Measurements from ENCODE around the gene TESK2.

The TESK2 gene

GRCh38 chr1:45490626-45491486 is at the start of gene TESK2:
TSS of gene TESK2 (minus strand) at chr1:45491163. CDS start at chr1:45457785, 33,378 bp downstream.
- Histone ChIP-seq H3K27me3 (ENCODE audit: insufficient read depth, low read length, poor library complexity) (no peaks in the 10 kb centered on the region), H2AFZ (ENCODE audit: low read depth, low read length) (peak within 1 kb of the TSS; percentile 94), H3K9me3 (ENCODE audit: insufficient read depth, low read length, severe bottlenecking) (no peaks in the 10 kb centered on the region), H3K9ac (ENCODE audit: low read depth, low read length) (peak within 1 kb of the TSS; percentile 66), H3K79me2 (ENCODE audit: insufficient read depth, low read length) (no peaks in the 10 kb centered on the region), H3K27ac (ENCODE audit: low read length) (peak within 1 kb of the TSS; percentile 60), H4K20me1 (ENCODE audit: insufficient read depth, low read length) (no peaks in the 10 kb centered on the region; the same call in 1 of the 2 replicates), H3K36me3 (ENCODE audit: insufficient read depth, low read length) (no peaks in the 10 kb centered on the region), H3K4me3 (ENCODE audit: low read depth in 1 of 2, low read length in 2 of 2) (peak within 1 kb of the TSS; percentile 61 to 94), H3K4me1 (ENCODE audit: insufficient read depth, low read length) (peaks cover 26% of the 10 kb centered on the region), H3K4me2 (ENCODE audit: insufficient read depth, low read length) (peak within 1 kb of the TSS; percentile 99)
- DNase-seq (peak; percentile 98), ATAC-seq (ENCODE audit: insufficient read depth, low read depth) (peak; percentile 95)
- TF ChIP-seq, protein P1, sequence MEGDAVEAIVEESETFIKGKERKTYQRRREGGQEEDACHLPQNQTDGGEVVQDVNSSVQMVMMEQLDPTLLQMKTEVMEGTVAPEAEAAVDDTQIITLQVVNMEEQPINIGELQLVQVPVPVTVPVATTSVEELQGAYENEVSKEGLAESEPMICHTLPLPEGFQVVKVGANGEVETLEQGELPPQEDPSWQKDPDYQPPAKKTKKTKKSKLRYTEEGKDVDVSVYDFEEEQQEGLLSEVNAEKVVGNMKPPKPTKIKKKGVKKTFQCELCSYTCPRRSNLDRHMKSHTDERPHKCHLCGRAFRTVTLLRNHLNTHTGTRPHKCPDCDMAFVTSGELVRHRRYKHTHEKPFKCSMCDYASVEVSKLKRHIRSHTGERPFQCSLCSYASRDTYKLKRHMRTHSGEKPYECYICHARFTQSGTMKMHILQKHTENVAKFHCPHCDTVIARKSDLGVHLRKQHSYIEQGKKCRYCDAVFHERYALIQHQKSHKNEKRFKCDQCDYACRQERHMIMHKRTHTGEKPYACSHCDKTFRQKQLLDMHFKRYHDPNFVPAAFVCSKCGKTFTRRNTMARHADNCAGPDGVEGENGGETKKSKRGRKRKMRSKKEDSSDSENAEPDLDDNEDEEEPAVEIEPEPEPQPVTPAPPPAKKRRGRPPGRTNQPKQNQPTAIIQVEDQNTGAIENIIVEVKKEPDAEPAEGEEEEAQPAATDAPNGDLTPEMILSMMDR (IDR thresholded peaks at IDR 0.05; ENCODE audit: borderline replicate concordance, extremely low read depth, low read length, poor library complexity, severe bottlenecking), result peak; percentile 13
- TF ChIP-seq EZH2 (IDR thresholded peaks at IDR 0.05; ENCODE audit: borderline replicate concordance, low read depth, low read length, severe bottlenecking), result no peak

DNA sequence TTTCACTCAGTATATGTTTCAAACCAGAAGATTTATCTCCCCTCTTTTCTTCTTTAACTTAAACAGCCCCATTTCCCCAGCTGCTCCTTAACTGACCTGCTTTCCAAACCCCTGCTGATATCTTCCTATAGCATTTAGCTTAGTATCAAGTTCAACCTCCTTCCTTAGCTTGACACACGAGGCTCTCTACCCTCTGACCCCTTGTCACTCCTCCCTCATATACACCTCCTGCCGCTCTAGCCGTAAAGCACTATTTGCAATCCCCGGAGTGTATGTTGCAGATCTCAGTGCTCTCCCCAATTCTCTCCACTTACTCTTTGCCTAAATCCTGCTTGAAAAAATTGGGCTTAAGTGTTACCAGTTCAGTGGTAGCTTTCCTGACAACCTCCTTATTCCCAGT is 45.9 kb upstream of the TESK2 start:
- Histone ChIP-seq H3K9ac (ENCODE audit: low read depth, low read length) (no peak overlapping the region), H3K4me1 (ENCODE audit: insufficient read depth, low read length) (no peaks in the 10 kb centered on the region), H4K20me1 (ENCODE audit: insufficient read depth, low read length) (no peaks in the 10 kb centered on the region), H3K27ac (ENCODE audit: low read length) (no peak overlapping the region), H3K27me3 (ENCODE audit: insufficient read depth, low read length, poor library complexity) (no peaks in the 10 kb centered on the region), H3K36me3 (ENCODE audit: insufficient read depth, low read length) (no peaks in the 10 kb centered on the region), H3K4me2 (ENCODE audit: insufficient read depth, low read length) (no peak overlapping the region), H3K9me3 (ENCODE audit: insufficient read depth, low read length, severe bottlenecking) (no peaks in the 10 kb centered on the region), H3K4me3 (ENCODE audit: low read depth in 1 of 2, low read length in 2 of 2) (no peak overlapping the region), H2AFZ (ENCODE audit: low read depth, low read length) (no peak overlapping the region), H3K79me2 (ENCODE audit: insufficient read depth, low read length) (no peaks in the 10 kb centered on the region)
- no peak for ATAC-seq (ENCODE audit: insufficient read depth, low read depth)
- DNase-seq, result no peak
- TF ChIP-seq EZH2 (IDR thresholded peaks at IDR 0.05; ENCODE audit: borderline replicate concordance, low read depth, low read length, severe bottlenecking), result no peak
- TF ChIP-seq, protein P1 (IDR thresholded peaks at IDR 0.05; ENCODE audit: borderline replicate concordance, extremely low read depth, low read length, poor library complexity, severe bottlenecking), result no peak

DNA sequence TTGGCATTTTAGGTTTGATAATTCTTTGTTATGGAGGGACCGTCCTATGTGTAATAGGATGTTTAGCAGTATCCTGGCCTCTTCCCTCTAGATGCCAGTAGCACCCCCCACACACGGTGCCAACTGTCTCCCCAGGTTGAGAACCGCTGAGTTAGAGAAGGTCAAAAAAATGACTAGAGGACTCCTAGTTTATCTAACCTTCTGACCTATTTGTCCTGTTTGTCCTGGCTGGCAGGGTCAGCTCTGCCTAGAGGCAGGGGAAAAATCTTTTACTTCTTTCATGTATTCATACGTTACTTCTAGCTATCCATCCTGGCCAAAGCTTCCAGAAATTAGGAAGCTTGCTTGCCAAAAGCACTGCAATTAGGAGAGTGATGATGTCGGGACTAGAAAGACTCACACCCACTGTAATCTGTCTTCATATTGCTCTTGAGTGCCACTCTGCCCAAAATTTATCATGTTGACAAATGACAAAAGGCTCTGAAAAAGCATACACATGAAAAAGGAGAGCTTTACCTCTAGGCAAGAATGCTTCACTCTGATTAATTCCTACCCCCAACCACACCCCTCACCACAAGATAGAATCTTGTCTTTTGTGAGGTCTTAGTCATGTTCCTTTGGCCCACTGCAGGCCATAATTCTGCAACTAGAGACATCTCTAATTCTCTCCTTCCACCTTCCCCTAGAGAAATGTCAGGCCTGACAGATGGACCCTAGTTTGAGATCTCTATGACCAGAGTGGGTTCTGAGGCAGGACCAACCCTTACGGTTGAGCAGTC is 45.2 kb upstream of the TESK2 start:
- H3K4me2 ChIP-seq (ENCODE audit: insufficient read depth, low read length), result no peak overlapping the region
- H3K4me3 ChIP-seq (ENCODE audit: low read depth in 1 of 2, low read length in 2 of 2), result no peak overlapping the region
- H3K4me1 ChIP-seq (ENCODE audit: insufficient read depth, low read length), result no peaks in the 10 kb centered on the region
- TF ChIP-seq, protein P1 (IDR thresholded peaks at IDR 0.05; ENCODE audit: borderline replicate concordance, extremely low read depth, low read length, poor library complexity, severe bottlenecking), result no peak
- TF ChIP-seq EZH2 (IDR thresholded peaks at IDR 0.05; ENCODE audit: borderline replicate concordance, low read depth, low read length, severe bottlenecking), result no peak
- no peaks in the 10 kb centered on the region for H3K36me3 ChIP-seq (ENCODE audit: insufficient read depth, low read length)
- no peaks in the 10 kb centered on the region for H3K79me2 ChIP-seq (ENCODE audit: insufficient read depth, low read length)
- no peak overlapping the region for H3K9ac ChIP-seq (ENCODE audit: low read depth, low read length)
- DNase-seq (no peak), ATAC-seq (ENCODE audit: insufficient read depth, low read depth) (0 out of 3 replicates have a peak, but pooled peaks have one; percentile 44)
- no peaks in the 10 kb centered on the region for H3K9me3 ChIP-seq (ENCODE audit: insufficient read depth, low read length, severe bottlenecking)
- H3K27ac ChIP-seq (ENCODE audit: low read length), result no peak overlapping the region
- H3K27me3 ChIP-seq (ENCODE audit: insufficient read depth, low read length, poor library complexity), result no peaks in the 10 kb centered on the region
- H2AFZ ChIP-seq (ENCODE audit: low read depth, low read length), result no peak overlapping the region
- H4K20me1 ChIP-seq (ENCODE audit: insufficient read depth, low read length), result no peaks in the 10 kb centered on the region
